SK-N-SH treated with all-trans-retinoic acid at 6 μM for 48 hours (cell line): ENCODE results near the gene SAMSN1.

Experiments
- ATAC-seq: fragments of 200-7000 bp; cut with Tn5 transposase; 3 replicates; pipeline ENCODE4 v1.9.1; 2020; ENCODE audit warnings: mild to moderate bottlenecking, moderate library complexity
- ARNTL ChIP-seq: fragments of 450-650 bp; formaldehyde crosslinking; IDR thresholded peaks from 2 replicates; pipeline ENCODE4 v1.5.0; 2020; ENCODE audit warnings: low read depth, mild to moderate bottlenecking, moderate library complexity, borderline replicate concordance
- BACH2 ChIP-seq: fragments of 250-450 bp; sonication (Bioruptor Pico); IDR thresholded peaks from 2 replicates; pipeline ENCODE4 v1.9.0; 2021; ENCODE audit warnings: mild to moderate bottlenecking, borderline replicate concordance
- CSDC2 ChIP-seq: fragments of 250-450 bp; sonication (Bioruptor Pico); IDR thresholded peaks from 2 replicates; pipeline ENCODE4 v1.5.0; 2020; ENCODE audit warnings: mild to moderate bottlenecking, moderate library complexity
- CSRNP3 ChIP-seq: fragments of 250-450 bp; sonication (Bioruptor Pico); IDR thresholded peaks from 2 replicates; pipeline ENCODE4 v1.5.1; 2021; ENCODE audit warnings: mild to moderate bottlenecking, moderate library complexity
- GLIS3 ChIP-seq: fragments of 250-450 bp; sonication (Bioruptor Pico); IDR thresholded peaks from 2 replicates; pipeline ENCODE4 v1.5.0; 2020; ENCODE audit warnings: mild to moderate bottlenecking, moderate library complexity
- ISL1 ChIP-seq: fragments of 250-450 bp; sonication (Bioruptor Pico); IDR thresholded peaks from 2 replicates; pipeline ENCODE4 v2.1.2; 2022; ENCODE audit warnings: mild to moderate bottlenecking, moderate library complexity
- OSR1 ChIP-seq: fragments of 250-450 bp; sonication (Bioruptor Pico); IDR thresholded peaks from 2 replicates; pipeline ENCODE4 v1.8.0; 2022; ENCODE audit warnings: moderate library complexity, mild to moderate bottlenecking, inconsistent platforms
- PATZ1 ChIP-seq: fragments of 250-450 bp; sonication (Bioruptor Pico); IDR thresholded peaks from 2 replicates; pipeline ENCODE4 v1.8.0; 2020; ENCODE audit warnings: mild to moderate bottlenecking, moderate library complexity, borderline replicate concordance
- RARB ChIP-seq: fragments of 250-450 bp; sonication (Bioruptor Pico); IDR thresholded peaks from 2 replicates; pipeline ENCODE4 v1.8.0; 2021; ENCODE audit warnings: mild to moderate bottlenecking, moderate library complexity
- SNAI2 ChIP-seq: fragments of 250-450 bp; sonication (Bioruptor Pico); IDR thresholded peaks from 2 replicates; pipeline ENCODE4 v1.5.0; 2020; ENCODE audit warnings: mild to moderate bottlenecking, moderate library complexity
- TCF4 ChIP-seq: fragments of 250-450 bp; sonication (Bioruptor Pico); IDR thresholded peaks from 2 replicates; pipeline ENCODE4 v1.8.0; 2021; ENCODE audit warnings: mild to moderate bottlenecking, moderate library complexity, borderline replicate concordance
- TOX ChIP-seq: fragments of 250-450 bp; sonication (Bioruptor Pico); IDR thresholded peaks from 2 replicates; pipeline ENCODE4 v1.8.0; 2021; ENCODE audit warnings: mild to moderate bottlenecking, moderate library complexity, borderline replicate concordance
- TSHZ2 ChIP-seq: fragments of 250-450 bp; sonication (Bioruptor Pico); IDR thresholded peaks from 2 replicates; pipeline ENCODE4 v1.5.0; 2020; ENCODE audit warnings: mild to moderate bottlenecking, moderate library complexity
- ZC3H10 ChIP-seq: fragments of 250-450 bp; sonication (Bioruptor Pico); IDR thresholded peaks from 2 replicates; pipeline ENCODE4 v1.5.1; 2021; ENCODE audit warnings: mild to moderate bottlenecking, moderate library complexity
- ZFP30 ChIP-seq: fragments of 450-650 bp; formaldehyde crosslinking; IDR thresholded peaks from 2 replicates; pipeline ENCODE4 v1.5.0; 2022; ENCODE audit warnings: mild to moderate bottlenecking, moderate library complexity
- ZNF565 ChIP-seq: fragments of 450-650 bp; formaldehyde crosslinking; conservative IDR thresholded peaks from 2 replicates; pipeline ENCODE4 v1.5.0; 2020; ENCODE audit warnings: low read depth, mild to moderate bottlenecking, moderate library complexity
- ZNF70 ChIP-seq: fragments of 450-650 bp; formaldehyde crosslinking; IDR thresholded peaks from 2 replicates; pipeline ENCODE4 v1.5.0; 2020; ENCODE audit warnings: mild to moderate bottlenecking, moderate library complexity
- ZNF8 ChIP-seq: fragments of 450-650 bp; formaldehyde crosslinking; IDR thresholded peaks from 2 replicates; pipeline ENCODE4 v1.5.0; 2020; ENCODE audit warnings: mild to moderate bottlenecking, moderate library complexity
- TF ChIP-seq, protein P1 (sequence below): fragments of 250-450 bp; sonication (Bioruptor Pico); IDR thresholded peaks from 2 replicates; pipeline ENCODE4 v1.8.0; 2021; ENCODE audit warnings: low read depth, mild to moderate bottlenecking, moderate library complexity, borderline replicate concordance
- TF ChIP-seq, protein P2 (sequence below): fragments of 250-450 bp; sonication (Bioruptor Pico); IDR thresholded peaks from 2 replicates; pipeline ENCODE4 v1.5.1; 2020; ENCODE audit warnings: low read depth, mild to moderate bottlenecking, moderate library complexity

The SAMSN1 gene

DNA sequence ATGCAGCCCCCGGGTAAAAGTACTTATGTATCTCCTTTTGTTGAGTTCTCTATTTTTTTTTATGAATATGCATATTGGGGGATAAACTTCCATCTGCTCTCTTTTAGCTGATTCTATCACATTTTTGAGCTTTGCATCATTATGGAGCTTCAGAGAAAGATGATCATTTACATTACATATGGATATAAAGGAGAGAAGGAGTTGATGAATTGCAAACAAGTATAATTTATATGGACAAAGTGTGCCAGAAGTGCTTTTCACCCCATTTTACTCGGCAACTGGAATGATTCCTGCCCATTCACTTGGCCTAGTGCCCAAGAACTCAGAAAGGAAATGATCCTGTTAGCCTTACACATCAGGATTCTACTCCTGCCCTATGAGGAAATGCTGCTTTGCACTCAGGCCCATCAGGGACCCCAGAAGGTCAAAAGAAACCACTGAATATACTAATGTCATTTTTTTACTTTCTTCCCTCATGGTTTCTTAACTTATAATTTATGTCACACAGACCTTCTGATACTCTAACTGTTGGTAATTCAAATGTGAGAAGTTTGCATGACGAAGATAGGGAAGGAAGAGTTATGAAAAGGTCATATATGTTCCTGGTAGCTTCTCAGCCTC lies 65.6 kb downstream of the SAMSN1 start (continued):
- TF ChIP-seq ZNF565 (CRISPR knock-in tag) (no peak), ZNF8 (CRISPR knock-in tag) (no peak)

DNA sequence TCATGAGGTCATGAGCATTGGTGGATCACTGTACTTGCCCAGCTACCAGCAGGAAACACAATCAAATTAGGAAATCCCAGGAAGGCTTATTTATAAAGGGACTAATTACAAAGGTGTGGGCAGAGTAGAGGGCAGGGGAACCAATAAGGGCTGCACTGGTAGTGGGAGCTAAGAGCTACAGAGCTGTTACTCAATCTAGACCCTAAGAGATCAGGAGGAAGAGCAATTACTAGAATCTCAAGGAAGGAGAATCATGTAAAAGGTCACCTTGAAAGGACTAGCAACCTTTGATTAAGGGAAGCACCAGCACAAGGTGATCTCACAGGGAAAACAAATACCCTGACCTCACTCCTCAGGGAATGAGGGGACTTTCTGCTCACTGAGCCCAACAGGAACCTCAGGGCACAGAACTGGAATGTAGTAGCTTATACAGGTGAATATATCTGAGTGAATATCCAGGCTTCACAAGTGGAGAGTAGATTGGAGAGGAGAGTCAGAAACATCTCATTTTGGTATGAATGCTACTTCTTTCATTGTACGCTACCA lies 66.8 kb downstream of the SAMSN1 start:
- ATAC-seq, result no peak
- TF ChIP-seq TOX (CRISPR knock-in tag) (no peak), TCF4 (no peak), SNAI2 (no peak)
- TF ChIP-seq, protein P1, sequence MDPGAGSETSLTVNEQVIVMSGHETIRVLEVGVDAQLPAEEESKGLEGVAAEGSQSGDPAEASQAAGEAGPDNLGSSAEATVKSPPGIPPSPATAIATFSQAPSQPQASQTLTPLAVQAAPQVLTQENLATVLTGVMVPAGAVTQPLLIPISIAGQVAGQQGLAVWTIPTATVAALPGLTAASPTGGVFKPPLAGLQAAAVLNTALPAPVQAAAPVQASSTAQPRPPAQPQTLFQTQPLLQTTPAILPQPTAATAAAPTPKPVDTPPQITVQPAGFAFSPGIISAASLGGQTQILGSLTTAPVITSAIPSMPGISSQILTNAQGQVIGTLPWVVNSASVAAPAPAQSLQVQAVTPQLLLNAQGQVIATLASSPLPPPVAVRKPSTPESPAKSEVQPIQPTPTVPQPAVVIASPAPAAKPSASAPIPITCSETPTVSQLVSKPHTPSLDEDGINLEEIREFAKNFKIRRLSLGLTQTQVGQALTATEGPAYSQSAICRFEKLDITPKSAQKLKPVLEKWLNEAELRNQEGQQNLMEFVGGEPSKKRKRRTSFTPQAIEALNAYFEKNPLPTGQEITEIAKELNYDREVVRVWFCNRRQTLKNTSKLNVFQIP (CRISPR knock-in tag), result no peak

DNA sequence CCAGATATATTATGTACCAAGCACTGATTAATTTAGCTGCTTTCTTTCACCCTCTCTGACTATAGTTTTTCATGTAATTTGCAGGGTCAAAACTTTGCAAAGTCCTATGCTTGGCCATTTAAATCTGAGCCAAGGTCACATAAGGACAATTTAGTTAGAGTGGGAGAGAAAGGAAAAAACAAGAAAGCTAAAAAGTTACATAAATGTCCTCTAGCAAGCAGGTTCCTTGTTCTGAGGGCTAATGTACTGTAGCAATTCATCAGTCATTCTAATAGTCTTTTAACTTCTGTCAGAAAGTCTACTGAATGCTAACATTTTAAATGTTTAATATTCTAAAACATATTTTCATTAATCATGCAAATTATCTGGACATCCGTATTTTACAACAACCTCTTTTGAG lies 68.3 kb downstream of the SAMSN1 start:
- no peak for ATAC-seq
- TF ChIP-seq OSR1 (CRISPR knock-in tag) (no peak), ZNF70 (no peak), CSRNP3 (CRISPR knock-in tag) (no peak), ISL1 (CRISPR knock-in tag) (no peak), CSDC2 (CRISPR knock-in tag) (no peak), BACH2 (CRISPR knock-in tag) (no peak), RARB (CRISPR knock-in tag) (no peak), ZFP30 (CRISPR knock-in tag) (no peak), ZNF8 (CRISPR knock-in tag) (no peak), ZC3H10 (CRISPR knock-in tag) (no peak), ARNTL (CRISPR knock-in tag) (no peak), TCF4 (no peak), GLIS3 (CRISPR knock-in tag) (no peak), TOX (CRISPR knock-in tag) (no peak), PATZ1 (CRISPR knock-in tag) (no peak), TSHZ2 (CRISPR knock-in tag) (no peak)
- TF ChIP-seq, protein P1 (CRISPR knock-in tag), result no peak
- TF ChIP-seq, protein P2, sequence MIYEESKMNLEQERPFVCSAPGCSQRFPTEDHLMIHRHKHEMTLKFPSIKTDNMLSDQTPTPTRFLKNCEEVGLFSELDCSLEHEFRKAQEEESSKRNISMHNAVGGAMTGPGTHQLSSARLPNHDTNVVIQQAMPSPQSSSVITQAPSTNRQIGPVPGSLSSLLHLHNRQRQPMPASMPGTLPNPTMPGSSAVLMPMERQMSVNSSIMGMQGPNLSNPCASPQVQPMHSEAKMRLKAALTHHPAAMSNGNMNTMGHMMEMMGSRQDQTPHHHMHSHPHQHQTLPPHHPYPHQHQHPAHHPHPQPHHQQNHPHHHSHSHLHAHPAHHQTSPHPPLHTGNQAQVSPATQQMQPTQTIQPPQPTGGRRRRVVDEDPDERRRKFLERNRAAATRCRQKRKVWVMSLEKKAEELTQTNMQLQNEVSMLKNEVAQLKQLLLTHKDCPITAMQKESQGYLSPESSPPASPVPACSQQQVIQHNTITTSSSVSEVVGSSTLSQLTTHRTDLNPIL (CRISPR knock-in tag), result no peak
